GM18505 (cell line): ENCODE results near the gene PCDHGA3.
"Not testable (repeated sequence)": the region's sequence is repeated elsewhere in the genome, so short reads cannot be mapped to it uniquely, and the experiment has no call there.

Experiments used
- ATAC-seq: cut with Tn5 transposase; IDR thresholded peaks from one replicate; pipeline ENCODE4 v1.9.1; 2021; ENCODE audit not compliant: unreplicated experiment
- POLR2A ChIP-seq: IDR thresholded peaks from 4 replicates; pipeline ENCODE4 v1.6.1; 2011; ENCODE audit warnings: borderline replicate concordance; ENCODE audit not compliant: insufficient read depth, insufficient read length; ENCODE audit errors: extremely low read depth

The PCDHGA3 gene

DNA sequence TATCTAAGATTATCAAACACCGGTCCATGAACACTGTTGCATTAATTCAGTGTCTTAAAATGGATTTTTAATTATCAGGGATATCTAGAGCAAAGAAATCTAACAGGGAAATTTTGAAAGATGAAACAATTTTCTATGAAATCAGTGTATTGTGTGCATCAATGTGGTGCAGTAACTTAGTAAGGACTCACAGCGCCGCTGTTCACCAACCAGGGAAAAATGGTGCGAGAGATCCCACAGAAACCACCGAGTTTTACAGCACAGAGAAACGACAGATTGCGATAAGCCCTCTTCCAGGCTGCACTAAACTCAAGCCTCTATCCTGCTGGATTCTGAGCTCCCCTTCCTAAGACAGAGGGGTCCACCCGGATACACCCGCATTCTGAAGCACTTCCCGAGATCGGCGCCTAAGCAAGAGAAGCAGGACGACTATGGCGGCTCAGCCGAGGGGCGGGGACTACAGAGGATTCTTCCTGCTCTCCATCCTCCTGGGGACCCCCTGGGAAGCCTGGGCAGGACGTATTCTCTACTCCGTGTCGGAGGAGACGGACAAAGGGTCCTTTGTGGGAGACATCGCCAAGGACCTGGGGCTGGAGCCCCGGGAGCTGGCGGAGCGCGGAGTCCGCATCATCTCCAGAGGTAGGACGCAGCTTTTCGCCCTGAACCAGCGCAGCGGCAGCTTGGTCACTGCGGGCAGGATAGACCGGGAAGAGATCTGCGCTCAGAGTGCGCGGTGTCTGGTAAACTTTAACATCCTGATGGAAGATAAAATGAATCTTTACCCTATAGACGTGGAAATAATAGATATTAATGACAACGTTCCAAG is 39.1 kb downstream of the PCDHGA3 start, which contains the start of gene PCDHGA7:
TSS of gene PCDHGA7 (plus strand) at position 274 of the 826 bp plus-strand sequence. CDS start at position 432, 158 bp downstream.
- TF ChIP-seq POLR2A: no peak
- no peak for ATAC-seq

DNA sequence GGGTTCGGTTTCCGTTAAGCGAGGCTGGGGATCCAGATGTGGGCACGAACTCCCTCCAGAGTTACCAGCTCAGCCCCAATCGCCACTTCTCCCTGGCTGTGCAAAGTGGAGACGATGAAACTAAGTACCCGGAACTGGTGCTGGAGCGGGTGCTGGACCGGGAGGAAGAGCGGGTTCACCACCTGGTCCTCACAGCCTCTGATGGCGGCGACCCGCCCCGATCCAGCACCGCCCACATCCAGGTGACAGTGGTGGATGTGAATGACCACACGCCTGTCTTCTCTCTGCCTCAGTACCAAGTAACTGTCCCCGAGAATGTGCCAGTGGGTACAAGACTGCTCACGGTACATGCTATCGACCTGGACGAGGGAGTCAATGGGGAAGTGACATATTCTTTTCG is 39.7 kb downstream of the PCDHGA3 start:
- ATAC-seq: no peak

GRCh38 chr5:141384471-141385267 is 41.0 kb downstream of the PCDHGA3 start:
- TF ChIP-seq POLR2A: no peak
- ATAC-seq: no peak

More for the DNA sequence above, 39.7 kb downstream of the PCDHGA3 start:
- no peak for TF ChIP-seq POLR2A

DNA sequence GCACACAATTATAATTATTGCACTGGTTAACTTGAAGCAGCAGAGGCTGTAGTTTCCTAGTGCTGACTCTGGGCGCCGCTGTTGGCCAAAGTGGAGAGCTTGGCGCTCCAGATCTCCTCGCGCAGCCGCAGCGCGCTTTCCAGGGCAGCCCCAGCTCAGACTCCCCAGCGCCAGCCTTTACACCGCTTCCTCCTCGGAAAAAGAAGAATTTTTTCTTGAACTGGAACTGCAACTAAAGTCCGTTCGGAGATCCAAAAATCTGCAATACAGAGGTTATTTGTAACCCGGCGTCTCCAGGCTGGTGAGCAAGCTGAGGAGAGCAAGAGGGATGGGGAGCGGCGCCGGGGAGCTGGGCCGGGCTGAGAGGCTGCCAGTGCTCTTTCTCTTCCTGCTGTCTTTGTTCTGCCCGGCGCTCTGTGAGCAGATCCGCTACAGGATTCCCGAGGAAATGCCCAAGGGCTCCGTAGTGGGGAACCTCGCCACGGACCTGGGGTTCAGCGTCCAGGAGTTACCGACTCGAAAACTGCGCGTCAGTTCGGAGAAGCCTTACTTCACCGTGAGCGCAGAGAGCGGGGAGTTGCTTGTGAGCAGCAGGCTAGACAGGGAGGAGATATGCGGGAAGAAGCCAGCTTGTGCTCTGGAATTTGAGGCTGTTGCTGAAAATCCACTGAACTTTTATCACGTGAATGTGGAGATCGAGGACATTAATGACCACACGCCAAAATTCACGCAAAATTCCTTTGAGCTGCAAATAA is 44.1 kb downstream of the PCDHGA3 start, which contains the start of gene PCDHGB4:
TSS of gene PCDHGB4 (plus strand) at position 142 of the 755 bp plus-strand sequence. CDS start at position 329, 187 bp downstream.
- not testable (repeated sequence) for ATAC-seq

GRCh38 chr5:141388661-141389060 is 45.0 kb downstream of the PCDHGA3 start:
- ATAC-seq: no peak
- no peak for TF ChIP-seq POLR2A

DNA sequence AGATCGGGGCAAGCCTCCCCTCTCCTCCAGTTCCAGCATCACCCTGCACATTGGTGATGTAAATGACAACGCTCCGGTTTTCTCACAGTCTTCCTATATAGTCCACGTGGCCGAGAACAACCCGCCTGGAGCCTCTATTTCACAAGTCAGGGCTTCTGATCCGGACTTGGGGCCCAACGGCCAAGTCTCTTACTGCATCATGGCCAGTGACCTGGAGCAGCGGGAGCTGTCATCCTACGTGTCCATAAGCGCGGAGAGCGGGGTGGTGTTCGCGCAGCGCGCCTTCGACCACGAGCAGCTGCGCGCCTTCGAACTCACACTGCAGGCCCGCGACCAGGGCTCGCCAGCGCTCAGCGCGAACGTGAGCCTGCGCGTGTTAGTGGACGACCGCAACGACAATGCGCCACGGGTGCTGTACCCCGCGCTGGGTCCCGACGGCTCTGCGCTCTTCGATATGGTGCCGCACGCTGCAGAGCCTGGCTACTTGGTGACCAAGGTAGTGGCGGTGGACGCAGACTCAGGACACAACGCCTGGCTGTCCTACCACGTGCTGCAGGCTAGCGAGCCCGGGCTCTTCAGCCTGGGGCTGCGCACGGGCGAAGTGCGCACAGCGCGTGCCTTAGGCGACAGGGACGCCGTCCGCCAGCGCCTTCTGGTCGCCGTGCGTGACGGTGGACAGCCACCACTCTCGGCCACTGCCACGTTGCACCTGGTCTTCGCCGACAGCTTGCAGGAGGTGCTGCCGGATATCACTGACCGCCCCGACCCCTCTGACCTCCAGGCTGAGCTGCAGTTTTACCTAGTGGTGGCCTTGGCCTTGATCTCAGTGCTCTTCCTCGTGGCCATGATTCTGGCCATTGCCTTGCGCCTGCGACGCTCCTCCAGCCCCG is 45.8 kb downstream of the PCDHGA3 start:
- ATAC-seq: no peak
- TF ChIP-seq POLR2A: no peak

DNA sequence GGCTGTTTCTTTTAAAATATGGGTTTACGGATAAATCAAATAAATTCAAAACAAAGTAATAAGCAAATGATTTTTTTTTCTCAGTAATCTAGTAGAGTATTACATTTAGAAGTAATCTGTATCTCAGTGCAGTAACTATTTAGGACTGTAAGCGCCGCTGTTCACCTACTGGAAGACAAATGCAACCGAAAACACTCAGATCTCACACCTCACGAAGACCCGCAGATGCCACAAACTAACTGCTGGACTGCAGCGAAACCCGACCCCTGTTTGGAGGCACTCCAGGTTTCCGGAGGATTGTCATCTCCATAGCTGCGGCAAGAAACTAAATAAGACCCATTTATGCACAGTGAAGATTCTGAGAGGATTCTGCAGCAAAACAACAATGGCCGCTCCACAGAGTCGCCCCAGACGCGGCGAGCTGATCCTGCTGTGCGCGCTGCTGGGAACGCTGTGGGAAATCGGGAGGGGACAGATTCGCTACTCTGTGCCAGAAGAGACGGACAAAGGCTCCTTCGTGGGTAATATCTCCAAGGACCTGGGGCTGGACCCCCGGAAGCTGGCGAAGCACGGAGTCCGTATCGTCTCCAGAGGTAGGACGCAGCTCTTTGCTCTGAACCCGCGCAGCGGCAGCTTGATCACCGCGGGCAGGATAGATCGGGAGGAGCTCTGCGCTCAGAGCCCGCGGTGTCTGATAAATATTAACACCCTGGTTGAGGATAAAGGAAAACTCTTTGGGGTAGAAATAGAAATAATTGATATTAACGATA is 49.0 kb downstream of the PCDHGA3 start, which contains the start of gene PCDHGA8:
TSS of gene PCDHGA8 (plus strand) at position 205 of the 770 bp plus-strand sequence. CDS start at position 386, 181 bp downstream.
- TF ChIP-seq POLR2A: no peak
- ATAC-seq: no peak

- no peak for TF ChIP-seq POLR2A
Observed at GRCh38 chr5:141393267-141393666, 49.6 kb downstream of the PCDHGA3 start.

GRCh38 chr5:141394401-141395187 is 51.0 kb downstream of the PCDHGA3 start:
- ATAC-seq: not testable (repeated sequence)

More at GRCh38 chr5:141393267-141393666, 49.6 kb downstream of the PCDHGA3 start:
- ATAC-seq: no peak
